CD1c-positive myeloid dendritic cell (primary cell): ENCODE results near the gene ALDH3A1.

ENCODE experiments used
- DNase-seq: peaks from one replicate; pipeline ENCODE4 v3.0.0-alpha.2; 2016; ENCODE audit errors: extremely low spot score

Gene ALDH3A1

GRCh38 chr17:19759568-19760549 lies 11.8 kb upstream of the ALDH3A1 start:
- DNase-seq: no peak

GRCh38 chr17:19757536-19758180 lies 9.6 kb upstream of the ALDH3A1 start:
- DNase-seq: no peak

GRCh38 chr17:19756546-19756945 lies 8.4 kb upstream of the ALDH3A1 start:
- DNase-seq: no peak

GRCh38 chr17:19755821-19756510 lies 7.9 kb upstream of the ALDH3A1 start:
- DNase-seq: no peak

- no peak for DNase-seq
Observed at GRCh38 chr17:19755392-19755791, 7.3 kb upstream of the ALDH3A1 start.

GRCh38 chr17:19753661-19754463 lies 5.8 kb upstream of the ALDH3A1 start:
- no peak for DNase-seq

- DNase-seq: peak; percentile 90
Observed at GRCh38 chr17:19753051-19753509, 5.0 kb upstream of the ALDH3A1 start.

GRCh38 chr17:19752216-19753050 lies 4.3 kb upstream of the ALDH3A1 start:
- DNase-seq: no peak

- DNase-seq: no peak
Observed at GRCh38 chr17:19750835-19751234, 2.7 kb upstream of the ALDH3A1 start.

DNA sequence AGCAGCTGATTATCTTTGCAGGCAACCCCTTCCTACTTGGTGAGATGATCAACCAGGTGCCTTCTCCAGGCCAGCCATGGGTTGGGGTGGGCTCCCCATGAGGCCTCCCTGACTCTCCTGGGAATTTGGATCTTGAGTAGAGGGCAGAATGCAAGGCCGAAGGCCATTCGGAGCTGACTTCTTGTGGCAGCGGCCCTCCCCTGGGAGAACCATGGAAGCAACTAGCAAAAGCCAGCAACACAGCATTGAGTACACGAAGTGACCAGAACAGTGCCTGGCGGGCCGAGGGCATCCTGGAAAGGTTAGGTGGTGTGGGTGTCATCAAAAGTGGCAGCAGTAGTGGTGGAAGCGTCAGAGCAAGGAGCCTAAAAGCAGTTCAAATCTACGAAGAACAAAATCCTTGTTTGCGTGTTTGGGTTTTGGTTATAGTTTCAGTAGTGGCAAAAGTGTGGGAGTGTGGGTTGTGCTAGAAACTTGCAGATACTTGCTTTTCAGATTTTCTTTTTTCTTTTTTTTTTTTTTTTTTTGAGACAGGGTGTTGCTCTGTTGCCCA lies 2.0 kb upstream of the ALDH3A1 start:
- no peak for DNase-seq

DNA sequence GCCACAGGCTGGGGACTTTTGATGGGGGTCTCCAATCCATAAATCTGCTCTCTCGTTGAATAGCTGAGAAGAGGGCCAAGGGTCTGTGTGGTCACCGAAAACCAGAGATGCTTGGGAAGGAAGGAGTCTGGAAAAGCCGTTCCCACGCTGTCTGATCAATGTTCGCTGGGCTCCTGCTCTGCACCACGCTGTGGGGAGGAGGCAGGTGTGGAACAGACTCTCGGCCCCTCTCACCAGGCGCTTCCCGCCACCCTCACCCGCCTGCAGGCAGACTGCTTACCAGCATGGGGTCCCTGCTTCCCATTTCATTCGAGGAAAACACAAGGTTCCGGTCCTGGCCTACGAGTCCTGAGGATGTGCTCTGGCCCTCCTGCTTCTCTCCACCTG lies 702 bp upstream of the ALDH3A1 start:
- no peak for DNase-seq

DNA sequence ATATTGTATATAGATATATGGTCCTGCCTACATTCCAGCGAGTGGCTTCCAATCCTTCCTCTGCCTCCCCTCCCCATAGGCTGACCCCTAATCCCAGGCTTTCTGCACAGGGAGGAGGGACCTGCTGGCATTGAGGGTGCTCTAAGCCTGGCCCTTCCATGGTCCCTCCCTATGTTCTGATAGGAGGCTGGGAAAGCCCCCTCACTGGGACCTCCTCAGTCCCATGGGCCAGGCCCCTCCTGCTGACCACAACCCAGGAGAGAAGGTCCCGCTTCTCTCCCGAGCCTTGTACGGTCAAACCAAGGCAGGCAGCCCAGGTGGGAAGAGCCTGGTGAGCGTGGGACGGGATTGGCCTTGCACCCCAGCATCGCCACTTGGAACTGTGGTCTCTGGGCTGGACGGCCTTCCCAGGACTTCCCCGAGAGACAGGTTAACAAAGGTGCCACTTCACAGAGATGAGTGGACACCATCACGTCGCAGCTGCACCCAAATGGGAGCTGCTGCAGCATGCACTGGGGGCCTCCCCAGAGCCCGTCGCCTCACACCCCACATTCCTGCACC lies 859 bp downstream of the ALDH3A1 start:
- no peak for DNase-seq

GRCh38 chr17:19746517-19746916 lies 1.6 kb downstream of the ALDH3A1 start:
- no peak for DNase-seq

- DNase-seq: peak; percentile 85
Observed at GRCh38 chr17:19744922-19745757, 3.0 kb downstream of the ALDH3A1 start.

DNA sequence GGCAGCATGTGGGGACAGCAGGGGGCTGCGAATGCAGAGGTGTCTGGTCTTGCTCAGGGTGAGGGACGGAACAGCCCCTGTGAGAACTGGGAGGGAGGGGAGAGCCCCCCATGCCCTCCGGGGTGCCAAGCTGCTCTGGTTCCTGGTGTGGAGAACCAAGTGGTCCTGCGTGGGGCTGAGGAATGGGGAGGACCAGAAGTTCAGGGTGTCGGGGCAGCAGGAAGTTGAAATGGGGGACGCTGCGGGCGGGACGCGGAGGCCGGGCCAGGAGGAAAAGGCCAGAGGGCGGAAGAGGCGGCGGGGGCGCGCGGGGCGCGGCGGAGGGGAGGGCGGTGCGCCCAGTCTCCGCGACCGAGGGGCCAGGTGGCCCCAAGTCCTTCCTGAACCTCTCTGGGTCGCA lies 3.6 kb downstream of the ALDH3A1 start:
- DNase-seq: no peak

- no peak for DNase-seq
Observed at GRCh38 chr17:19743101-19744100, 4.7 kb downstream of the ALDH3A1 start.

DNA sequence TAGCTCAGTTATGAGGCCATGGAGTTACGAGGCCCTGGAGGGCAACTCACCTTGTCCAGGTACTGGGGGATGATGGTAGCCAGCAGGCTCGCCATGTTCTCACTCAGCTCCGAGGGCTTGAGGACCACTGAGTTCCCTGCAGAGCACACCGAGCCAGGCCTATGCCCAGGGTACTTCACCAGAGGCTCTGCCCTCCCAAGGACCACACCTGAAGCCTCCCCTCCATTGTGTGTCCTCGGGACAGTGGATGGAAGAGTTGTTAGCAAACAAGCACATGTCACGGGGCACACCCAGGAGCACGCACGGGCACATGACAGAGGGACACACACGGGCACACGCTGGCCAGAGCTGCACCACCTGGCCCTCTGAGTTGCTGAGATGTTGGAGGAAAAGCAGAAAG lies 5.6 kb downstream of the ALDH3A1 start:
- no peak for DNase-seq
